H1 (cell line): ENCODE measurements around the gene LYPD4. TPM values are rescaled to one million over a fixed set of nuclear protein-coding genes. Genes with fewer than 3 reads are reported as not detected.

ENCODE experiments used
- EGR1 ChIP-seq: IDR thresholded peaks from 2 replicates; pipeline ENCODE4 v1.6.1; 2011; ENCODE audit warnings: low read depth, low read length, borderline replicate concordance
- HDAC6 ChIP-seq: IDR thresholded peaks from one replicate; pipeline ENCODE4 v1.7.1; 2012; ENCODE audit warnings: low read depth, mild to moderate bottlenecking, inconsistent platforms, low read length, moderate library complexity
- POLR2A ChIP-seq, 2 experiments: IDR thresholded peaks; 1 replicate in 1 of 2; 2 replicates in 1 of 2; pipeline ENCODE4 v1.6.1; 2011; ENCODE audit warnings: low read depth in 2 of 2, low read length in 2 of 2, mild to moderate bottlenecking in 2 of 2; ENCODE audit errors: control extremely low read depth in 1 of 2
- TEAD4 ChIP-seq: IDR thresholded peaks from 2 replicates; pipeline ENCODE4 v1.6.1; 2012; ENCODE audit warnings: low read depth, low read length, inconsistent platforms, mixed read lengths
- polyA plus RNA-seq, 7 experiments: library from polyadenylated mRNA; depleted of rRNA in 3 of 7; stranded (reverse) in 5 of 7; unstranded in 2 of 7; fragments of >200 nt in 5 of 7; fragments of 200-250 nt in 2 of 7; gene quantifications; 1 replicate in 5 of 7; 2 replicates in 1 of 7; 4 replicates in 1 of 7; pipeline versions ENCODE4 v1.2.1 to v1.2.3, GENCODE V29; 2011 to 2013; ENCODE audit warnings: missing spikeins in 2 of 7, mixed read lengths in 2 of 7
- total RNA-seq: library from RNA; stranded (reverse); fragmentation: NEBNext Ultra II Directional; extraction: Animal tissue kit (Norgen Biotek cat#: 25700); gene quantifications from 2 replicates; pipeline ENCODE4 v1.2.1, GENCODE V29; 2021
- TF ChIP-seq, protein P1 (sequence below): fragments of 300-600 bp; sonication (generic); IDR thresholded peaks from 2 replicates; pipeline ENCODE4 v1.7.1; 2012; ENCODE audit warnings: low read length, moderate library complexity, mild to moderate bottlenecking, inconsistent platforms; ENCODE audit not compliant: insufficient replicate concordance

LYPD4 gene
- total and polyA plus RNA-seq, 2 of the 8 experiments (the other 6 are each of a cell fraction or from before 2014, with no cell fraction given): 0.06 TPM; not detected in 1

DNA sequence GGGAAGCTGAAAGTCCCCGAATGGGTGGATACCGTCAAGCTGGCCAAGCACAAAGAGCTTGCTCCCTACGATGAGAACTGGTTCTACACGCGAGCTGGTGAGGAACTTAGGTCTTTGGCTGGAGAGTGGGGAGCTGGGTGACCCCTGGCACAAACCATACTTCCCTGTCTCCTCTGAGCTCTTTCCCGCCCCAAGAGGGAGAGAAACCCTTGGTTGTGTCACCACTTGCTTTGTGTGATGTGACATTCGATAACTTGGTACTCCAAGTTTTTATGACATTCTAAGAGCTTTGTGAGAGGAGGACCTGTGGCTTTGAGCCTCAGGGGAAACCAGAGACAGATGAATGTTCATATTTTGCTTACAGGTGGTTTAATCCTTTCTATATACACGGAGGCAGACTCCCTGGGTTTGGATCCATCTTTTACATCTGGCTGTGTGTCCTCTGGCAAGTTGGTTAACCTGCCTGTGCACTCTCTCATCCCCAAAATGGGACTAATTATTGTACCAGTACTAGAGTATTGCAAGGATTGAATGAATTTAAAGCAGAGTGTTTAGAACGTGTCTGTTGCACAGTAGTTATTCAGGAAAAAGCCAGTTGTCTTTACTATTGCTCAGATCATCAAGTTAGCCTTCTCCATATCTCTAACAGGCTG, 16.8 kb upstream of the LYPD4 start (continued):
- TF ChIP-seq, protein P1, sequence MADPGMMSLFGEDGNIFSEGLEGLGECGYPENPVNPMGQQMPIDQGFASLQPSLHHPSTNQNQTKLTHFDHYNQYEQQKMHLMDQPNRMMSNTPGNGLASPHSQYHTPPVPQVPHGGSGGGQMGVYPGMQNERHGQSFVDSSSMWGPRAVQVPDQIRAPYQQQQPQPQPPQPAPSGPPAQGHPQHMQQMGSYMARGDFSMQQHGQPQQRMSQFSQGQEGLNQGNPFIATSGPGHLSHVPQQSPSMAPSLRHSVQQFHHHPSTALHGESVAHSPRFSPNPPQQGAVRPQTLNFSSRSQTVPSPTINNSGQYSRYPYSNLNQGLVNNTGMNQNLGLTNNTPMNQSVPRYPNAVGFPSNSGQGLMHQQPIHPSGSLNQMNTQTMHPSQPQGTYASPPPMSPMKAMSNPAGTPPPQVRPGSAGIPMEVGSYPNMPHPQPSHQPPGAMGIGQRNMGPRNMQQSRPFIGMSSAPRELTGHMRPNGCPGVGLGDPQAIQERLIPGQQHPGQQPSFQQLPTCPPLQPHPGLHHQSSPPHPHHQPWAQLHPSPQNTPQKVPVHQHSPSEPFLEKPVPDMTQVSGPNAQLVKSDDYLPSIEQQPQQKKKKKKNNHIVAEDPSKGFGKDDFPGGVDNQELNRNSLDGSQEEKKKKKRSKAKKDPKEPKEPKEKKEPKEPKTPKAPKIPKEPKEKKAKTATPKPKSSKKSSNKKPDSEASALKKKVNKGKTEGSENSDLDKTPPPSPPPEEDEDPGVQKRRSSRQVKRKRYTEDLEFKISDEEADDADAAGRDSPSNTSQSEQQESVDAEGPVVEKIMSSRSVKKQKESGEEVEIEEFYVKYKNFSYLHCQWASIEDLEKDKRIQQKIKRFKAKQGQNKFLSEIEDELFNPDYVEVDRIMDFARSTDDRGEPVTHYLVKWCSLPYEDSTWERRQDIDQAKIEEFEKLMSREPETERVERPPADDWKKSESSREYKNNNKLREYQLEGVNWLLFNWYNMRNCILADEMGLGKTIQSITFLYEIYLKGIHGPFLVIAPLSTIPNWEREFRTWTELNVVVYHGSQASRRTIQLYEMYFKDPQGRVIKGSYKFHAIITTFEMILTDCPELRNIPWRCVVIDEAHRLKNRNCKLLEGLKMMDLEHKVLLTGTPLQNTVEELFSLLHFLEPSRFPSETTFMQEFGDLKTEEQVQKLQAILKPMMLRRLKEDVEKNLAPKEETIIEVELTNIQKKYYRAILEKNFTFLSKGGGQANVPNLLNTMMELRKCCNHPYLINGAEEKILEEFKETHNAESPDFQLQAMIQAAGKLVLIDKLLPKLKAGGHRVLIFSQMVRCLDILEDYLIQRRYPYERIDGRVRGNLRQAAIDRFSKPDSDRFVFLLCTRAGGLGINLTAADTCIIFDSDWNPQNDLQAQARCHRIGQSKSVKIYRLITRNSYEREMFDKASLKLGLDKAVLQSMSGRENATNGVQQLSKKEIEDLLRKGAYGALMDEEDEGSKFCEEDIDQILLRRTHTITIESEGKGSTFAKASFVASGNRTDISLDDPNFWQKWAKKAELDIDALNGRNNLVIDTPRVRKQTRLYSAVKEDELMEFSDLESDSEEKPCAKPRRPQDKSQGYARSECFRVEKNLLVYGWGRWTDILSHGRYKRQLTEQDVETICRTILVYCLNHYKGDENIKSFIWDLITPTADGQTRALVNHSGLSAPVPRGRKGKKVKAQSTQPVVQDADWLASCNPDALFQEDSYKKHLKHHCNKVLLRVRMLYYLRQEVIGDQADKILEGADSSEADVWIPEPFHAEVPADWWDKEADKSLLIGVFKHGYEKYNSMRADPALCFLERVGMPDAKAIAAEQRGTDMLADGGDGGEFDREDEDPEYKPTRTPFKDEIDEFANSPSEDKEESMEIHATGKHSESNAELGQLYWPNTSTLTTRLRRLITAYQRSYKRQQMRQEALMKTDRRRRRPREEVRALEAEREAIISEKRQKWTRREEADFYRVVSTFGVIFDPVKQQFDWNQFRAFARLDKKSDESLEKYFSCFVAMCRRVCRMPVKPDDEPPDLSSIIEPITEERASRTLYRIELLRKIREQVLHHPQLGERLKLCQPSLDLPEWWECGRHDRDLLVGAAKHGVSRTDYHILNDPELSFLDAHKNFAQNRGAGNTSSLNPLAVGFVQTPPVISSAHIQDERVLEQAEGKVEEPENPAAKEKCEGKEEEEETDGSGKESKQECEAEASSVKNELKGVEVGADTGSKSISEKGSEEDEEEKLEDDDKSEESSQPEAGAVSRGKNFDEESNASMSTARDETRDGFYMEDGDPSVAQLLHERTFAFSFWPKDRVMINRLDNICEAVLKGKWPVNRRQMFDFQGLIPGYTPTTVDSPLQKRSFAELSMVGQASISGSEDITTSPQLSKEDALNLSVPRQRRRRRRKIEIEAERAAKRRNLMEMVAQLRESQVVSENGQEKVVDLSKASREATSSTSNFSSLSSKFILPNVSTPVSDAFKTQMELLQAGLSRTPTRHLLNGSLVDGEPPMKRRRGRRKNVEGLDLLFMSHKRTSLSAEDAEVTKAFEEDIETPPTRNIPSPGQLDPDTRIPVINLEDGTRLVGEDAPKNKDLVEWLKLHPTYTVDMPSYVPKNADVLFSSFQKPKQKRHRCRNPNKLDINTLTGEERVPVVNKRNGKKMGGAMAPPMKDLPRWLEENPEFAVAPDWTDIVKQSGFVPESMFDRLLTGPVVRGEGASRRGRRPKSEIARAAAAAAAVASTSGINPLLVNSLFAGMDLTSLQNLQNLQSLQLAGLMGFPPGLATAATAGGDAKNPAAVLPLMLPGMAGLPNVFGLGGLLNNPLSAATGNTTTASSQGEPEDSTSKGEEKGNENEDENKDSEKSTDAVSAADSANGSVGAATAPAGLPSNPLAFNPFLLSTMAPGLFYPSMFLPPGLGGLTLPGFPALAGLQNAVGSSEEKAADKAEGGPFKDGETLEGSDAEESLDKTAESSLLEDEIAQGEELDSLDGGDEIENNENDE: no peak
- TF ChIP-seq HDAC6: no peak
- no peak for TF ChIP-seq TEAD4
- TF ChIP-seq EGR1: no peak
- TF ChIP-seq POLR2A (IDR thresholded peaks at IDR 0.05; ENCODE audit: control extremely low read depth in 1 of 2, low read depth in 2 of 2, low read length in 2 of 2): peak; percentile 11 to 49; a peak in 2 of 3 replicates
